Coronary artery (tissue), 2 donors: ENCODE data around the gene UNC5C.
A peak's percentile ranks its signal among the peaks of the same experiment; 100 is the strongest.
"Not testable (repeated sequence)": the region's sequence is repeated elsewhere in the genome, so short reads cannot be mapped to it uniquely, and the experiment has no call there.

Experiments used
- DNase-seq: peaks from one replicate; pipeline ENCODE4 v3.0.0-alpha.2; 2017; ENCODE audit warnings: low spot score
- H3K27ac ChIP-seq, 2 donors: fragments of 200-600 bp; sonication (generic); one replicate each; pipeline ENCODE4 v1.5.1; 2016 to 2019
- H3K4me3 ChIP-seq: fragments of 200-600 bp; sonication (generic); 2 replicates; pipeline ENCODE4 v1.5.1; 2016; ENCODE audit warnings: mild to moderate bottlenecking, moderate library complexity
- CTCF ChIP-seq: fragments of 200-600 bp; sonication (generic); IDR thresholded peaks from one replicate; pipeline ENCODE4 v1.5.1; 2019; ENCODE audit warnings: antibody characterized with exemption

UNC5C gene

GRCh38 chr4:95157596-95157995 is 391.2 kb downstream of the UNC5C start:
- TF ChIP-seq CTCF: no peak
- no peak for DNase-seq
- H3K27ac ChIP-seq: no peak overlapping the region
- no peak overlapping the region for H3K4me3 ChIP-seq

- TF ChIP-seq CTCF: peak; percentile 3
- Histone ChIP-seq H3K4me3 (no peak overlapping the region), H3K27ac (no peak overlapping the region)
- no peak for DNase-seq
These were observed 392.4 kb downstream of the UNC5C start for GRCh38 chr4:95156452-95156765.

DNA sequence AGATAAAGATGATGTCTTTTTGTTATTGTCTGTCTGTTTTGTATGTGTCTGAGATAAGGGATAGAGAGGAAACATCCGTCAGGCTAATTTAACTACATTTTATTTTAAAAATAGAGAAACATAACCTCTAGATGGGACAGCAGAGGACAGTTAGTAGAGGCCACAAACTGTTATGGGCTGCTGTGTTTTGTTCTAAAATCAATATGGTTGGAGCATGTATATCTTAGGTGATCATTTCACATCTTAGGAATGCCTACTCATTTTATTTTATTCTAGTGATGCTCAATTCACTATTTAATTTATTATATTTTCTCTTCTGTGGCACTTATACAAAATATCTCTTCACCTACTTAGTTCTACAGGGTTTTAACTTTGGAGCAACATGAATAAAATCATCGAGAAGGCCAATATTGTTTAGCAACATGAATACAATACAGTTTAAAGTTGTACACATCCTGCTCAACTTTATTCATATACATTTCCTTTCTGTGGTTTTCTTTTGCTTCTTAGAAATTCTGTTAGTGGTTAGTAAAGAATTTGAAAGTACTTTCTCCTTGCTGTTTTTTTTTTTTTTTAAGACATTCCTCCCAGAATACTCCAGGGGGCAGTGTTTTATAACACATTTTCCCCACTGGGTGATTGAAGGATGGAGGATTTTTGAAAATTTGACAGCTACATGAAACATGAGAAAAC is 392.9 kb downstream of the UNC5C start:
- no peak for DNase-seq
- TF ChIP-seq CTCF: peak; percentile 32

DNA sequence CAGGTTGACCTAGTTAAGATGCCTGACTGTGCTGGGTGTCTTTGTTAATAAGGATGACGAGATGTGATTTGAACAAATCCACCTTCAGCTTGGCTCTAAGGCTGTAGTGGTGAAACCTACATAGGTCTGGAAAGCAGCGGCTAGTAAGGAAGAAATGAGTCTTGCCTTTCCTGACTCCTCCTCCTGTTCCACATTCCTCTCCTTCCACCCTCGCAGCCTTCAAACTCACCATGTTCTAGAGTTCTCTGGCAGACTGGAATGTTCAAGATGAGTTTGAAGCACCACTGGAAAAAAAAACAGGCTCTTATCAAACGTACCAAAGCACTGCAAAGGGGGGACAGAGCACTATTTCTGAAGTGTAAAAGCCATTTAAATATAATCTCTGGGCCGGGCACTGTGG is 395.6 kb downstream of the UNC5C start:
- TF ChIP-seq CTCF: no peak
- H3K27ac ChIP-seq: no peak overlapping the region
- no peak for DNase-seq
- no peak overlapping the region for H3K4me3 ChIP-seq

More for the DNA sequence above, 392.9 kb downstream of the UNC5C start:
- Histone ChIP-seq H3K4me3 (no peak overlapping the region), H3K27ac (no peak overlapping the region)

DNA sequence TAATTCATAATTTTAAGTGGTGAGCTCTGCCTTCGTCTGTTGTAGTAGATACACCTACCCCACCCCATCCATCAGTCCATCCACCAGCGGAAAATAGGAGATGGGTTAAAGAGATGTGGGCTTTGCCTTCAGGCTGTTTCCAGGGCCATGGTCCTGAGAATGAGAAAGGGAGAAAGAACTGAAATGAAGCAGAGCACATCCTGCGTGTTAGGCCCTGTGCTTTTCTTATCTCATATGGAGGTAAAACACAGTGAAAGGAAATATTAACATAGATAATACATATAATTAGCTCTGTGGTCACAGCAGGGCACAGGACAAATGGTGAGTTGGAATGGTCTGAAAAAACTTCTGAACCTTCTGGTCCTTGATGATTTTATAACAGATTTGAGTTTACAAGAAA is 397.5 kb downstream of the UNC5C start:
- Histone ChIP-seq H3K4me3 (no peak overlapping the region), H3K27ac (no peak overlapping the region)
- DNase-seq: no peak
- TF ChIP-seq CTCF: no peak

- TF ChIP-seq CTCF: no peak
- H3K4me3 ChIP-seq: no peak overlapping the region
- no peak overlapping the region for H3K27ac ChIP-seq
- no peak for DNase-seq
These were observed 405.8 kb downstream of the UNC5C start for GRCh38 chr4:95142932-95143331.

DNA sequence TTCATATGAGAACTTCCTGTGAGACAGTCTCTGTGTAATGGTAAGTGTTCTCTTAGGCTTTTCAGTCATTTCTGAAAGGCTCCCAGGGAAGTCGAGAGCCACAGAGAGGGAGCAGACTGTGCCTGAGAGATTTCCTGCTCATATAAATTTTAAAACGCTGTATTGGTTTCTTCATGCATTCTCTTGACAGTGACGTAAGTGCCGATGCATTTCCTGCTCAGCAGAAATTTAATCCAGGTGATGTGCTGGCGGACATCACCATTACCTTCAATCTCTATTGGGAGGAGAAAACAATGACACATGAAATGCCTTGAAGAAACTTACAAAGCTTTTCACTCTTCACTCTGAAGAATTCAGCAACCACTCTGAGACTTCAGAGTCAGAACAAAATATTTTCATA is 407.4 kb downstream of the UNC5C start:
- Histone ChIP-seq H3K27ac (no peak overlapping the region), H3K4me3 (no peak overlapping the region)
- DNase-seq: no peak
- no peak for TF ChIP-seq CTCF

DNA sequence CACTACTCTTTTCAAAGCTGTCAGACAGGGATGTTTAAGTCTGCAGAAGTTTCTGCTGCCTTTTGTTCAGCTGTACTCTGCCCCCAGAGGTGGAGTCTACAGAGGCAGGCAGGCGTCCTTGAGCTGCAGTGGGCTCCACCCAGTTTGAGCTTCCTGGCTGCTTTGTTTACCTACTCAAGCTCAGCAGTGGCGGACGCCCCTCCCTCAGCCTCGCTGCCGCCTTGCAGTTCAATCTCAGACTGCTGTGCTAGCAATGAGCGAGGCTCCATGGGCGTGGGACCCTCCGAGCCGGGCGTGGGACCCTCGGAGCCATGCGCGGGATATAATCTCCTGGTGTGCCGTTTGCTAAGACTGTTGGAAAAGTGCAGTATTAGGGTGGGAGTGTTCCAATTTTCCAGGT is 409.3 kb downstream of the UNC5C start:
- not testable (repeated sequence) for H3K4me3 ChIP-seq, H3K27ac ChIP-seq, DNase-seq

DNA sequence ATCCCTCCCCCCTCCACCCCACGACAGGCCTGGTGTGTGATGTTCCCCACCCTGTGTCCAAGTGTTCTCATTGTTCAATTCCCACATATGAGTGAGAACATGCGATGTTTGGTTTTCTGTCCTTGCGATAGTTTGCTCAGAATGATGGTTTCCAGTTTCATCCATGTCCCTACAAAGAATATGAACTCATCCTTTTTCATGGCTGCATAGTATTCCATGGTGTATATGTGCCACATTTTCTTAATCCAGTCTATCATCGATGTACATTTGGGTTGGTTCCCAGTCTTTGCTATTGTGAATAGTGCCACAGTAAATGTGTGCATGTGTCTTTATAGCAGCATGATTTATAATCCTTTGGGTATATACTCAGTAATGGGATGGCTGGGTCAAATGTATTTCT is 414.8 kb downstream of the UNC5C start:
- not testable (repeated sequence) for DNase-seq, H3K4me3 ChIP-seq, H3K27ac ChIP-seq
